VCaP (cell line): Measurements from ENCODE around the gene CACFD1.

Experiments
- H3K27ac ChIP-seq: fragments of 450-650 bp; 2 replicates; pipeline ENCODE4 v1.5.1; 2017
- CTCF ChIP-seq: fragments of 450-650 bp; conservative IDR thresholded peaks from 2 replicates; pipeline ENCODE4 v1.5.1; 2017; ENCODE audit warnings: mild to moderate bottlenecking, moderate library complexity

Gene CACFD1

GRCh38 chr9:133472277-133472645 is 12.5 kb downstream of the CACFD1 start:
- H3K27ac ChIP-seq, result no peak overlapping the region
- no peak for TF ChIP-seq CTCF

GRCh38 chr9:133472753-133473378 is 13.1 kb downstream of the CACFD1 start:
- TF ChIP-seq CTCF, result no peak
- H3K27ac ChIP-seq, result no peak overlapping the region

GRCh38 chr9:133473743-133474142 is 14.0 kb downstream of the CACFD1 start:
- no peak overlapping the region for H3K27ac ChIP-seq
- no peak for TF ChIP-seq CTCF

- TF ChIP-seq CTCF, result no peak
These were observed 14.4 kb downstream of the CACFD1 start for GRCh38 chr9:133474215-133474614.

GRCh38 chr9:133474853-133475252 is 15.1 kb downstream of the CACFD1 start:
- no peak overlapping the region for H3K27ac ChIP-seq
- TF ChIP-seq CTCF, result no peak

More at GRCh38 chr9:133474215-133474614, 14.4 kb downstream of the CACFD1 start:
- no peak overlapping the region for H3K27ac ChIP-seq

GRCh38 chr9:133475292-133476012 is 15.7 kb downstream of the CACFD1 start:
- no peak overlapping the region for H3K27ac ChIP-seq
- TF ChIP-seq CTCF, result no peak

- no peak overlapping the region for H3K27ac ChIP-seq
- TF ChIP-seq CTCF, result no peak
These were observed 16.5 kb downstream of the CACFD1 start for GRCh38 chr9:133476036-133476931.
